Endothelial cell of umbilical vein (primary cell): ENCODE data around the gene TBC1D23. TPM values are rescaled to one million over a fixed set of nuclear protein-coding genes. Genes with fewer than 3 reads are reported as not detected.

Experiments used
- BruUV-seq: library from RNA; stranded (reverse); fragments of 400-500 nt; replicated peaks from 2 replicates; lab custom pipeline; 2021; lab: Mats Ljungman, UMichigan
- CTCF ChIA-PET: fragments of 300-600, 350-600 bp; sonication (Branson Sonifier 250); formaldehyde crosslinking; loops from one replicate; lab custom pipeline; 2021; ENCODE audit warnings: antibody characterized with exemption, inconsistent platforms; lab: Charles Lee
- POLR2A ChIA-PET: fragments of 300-600, 350-600 bp; sonication (Branson Sonifier 250); formaldehyde crosslinking; loops from one replicate; lab custom pipeline; 2021; ENCODE audit warnings: antibody characterized with exemption, inconsistent platforms; lab: Charles Lee
- DNase-seq: peaks from one replicate; pipeline ENCODE4 v3.0.0-alpha.2; 2011; ENCODE audit warnings: low read depth, low spot score
- FAIRE-seq: peaks from 2 replicates; lab custom pipeline; 2011; peaks lifted over from hg19 to GRCh38; lab: Jason Lieb, UNC
- H2AFZ ChIP-seq: 2 replicates; pipeline ENCODE4 v1.6.0; 2012; ENCODE audit warnings: low read depth, low read length, control low read depth, inconsistent platforms
- H3K27ac ChIP-seq: 2 replicates; pipeline ENCODE4 v1.5.1; 2011; ENCODE audit warnings: low read depth, mild to moderate bottlenecking, control low read depth, low read length, moderate library complexity; ENCODE audit not compliant: insufficient read depth
- H3K27me3 ChIP-seq, 2 experiments: 2 replicates each; pipeline versions ENCODE4 v1.6.0 to v1.6.1; 2011; ENCODE audit warnings: low read length in 2 of 2, mixed read lengths in 1 of 2; ENCODE audit not compliant: control insufficient read depth in 2 of 2, insufficient read depth in 2 of 2
- H3K36me3 ChIP-seq, 2 experiments: 2 replicates in 1 of 2; 3 replicates in 1 of 2; pipeline ENCODE4 v1.5.1; 2011; ENCODE audit warnings: low read length in 2 of 2, mild to moderate bottlenecking in 1 of 2, moderate library complexity in 1 of 2; ENCODE audit not compliant: control insufficient read depth in 2 of 2, insufficient read depth in 2 of 2; ENCODE audit errors: extremely low read depth in 1 of 2
- H3K4me1 ChIP-seq: 3 replicates; pipeline ENCODE4 v1.5.1; 2011; ENCODE audit warnings: mild to moderate bottlenecking, low read length; ENCODE audit not compliant: control insufficient read depth, insufficient read depth; ENCODE audit errors: extremely low read depth
- H3K4me2 ChIP-seq: 2 replicates; pipeline ENCODE4 v1.6.1; 2011; ENCODE audit warnings: low read length, control low read depth, mixed read lengths; ENCODE audit not compliant: insufficient read depth
- H3K4me3 ChIP-seq, 3 experiments: fragments of 200-600 bp in 1 of 3; sonication (generic), shearing (Covaris generic) in 1 of 3; replicated peaks in 1 of 3; 2 replicates each; pipeline ENCODE4 v1.5.1; 2011 to 2016; ENCODE audit warnings: control low read depth in 3 of 3, low read length in 3 of 3, mild to moderate bottlenecking in 2 of 3, inconsistent platforms in 1 of 3, low read depth in 1 of 3, moderate library complexity in 1 of 3; ENCODE audit not compliant: insufficient read depth in 1 of 3
- H3K79me2 ChIP-seq: 2 replicates; pipeline ENCODE4 v1.6.0; 2012; ENCODE audit warnings: low read length, inconsistent platforms; ENCODE audit not compliant: control insufficient read depth, insufficient read depth
- H3K9ac ChIP-seq: replicated peaks from 2 replicates; pipeline ENCODE3; 2011; ENCODE audit warnings: low read length, control low read depth; ENCODE audit not compliant: insufficient read depth; ENCODE audit errors: extremely low read depth
- H3K9me1 ChIP-seq: replicated peaks from 3 replicates; pipeline ENCODE4 v1.6.0; 2011; ENCODE audit warnings: mild to moderate bottlenecking, low read length; ENCODE audit not compliant: control insufficient read depth, insufficient read depth; ENCODE audit errors: extremely low read depth
- H3K9me3 ChIP-seq: replicated peaks from 2 replicates; pipeline ENCODE4 v1.5.1; 2012; ENCODE audit warnings: low read length, inconsistent platforms; ENCODE audit not compliant: control insufficient read depth, insufficient read depth
- H4K20me1 ChIP-seq: replicated peaks from 2 replicates; pipeline ENCODE3; 2011; ENCODE audit warnings: mild to moderate bottlenecking, low read length; ENCODE audit not compliant: control insufficient read depth, insufficient read depth; ENCODE audit errors: extremely low read depth
- CTCF ChIP-seq, 2 donors: IDR thresholded peaks; 1 replicate in 1 of 2; 2 replicates in 1 of 2; pipeline ENCODE4 v1.5.1; 2011; ENCODE audit warnings: low read length in 2 of 2, mild to moderate bottlenecking in 2 of 2, moderate library complexity in 2 of 2, control low read depth in 1 of 2, inconsistent platforms in 1 of 2, low read depth in 1 of 2; ENCODE audit not compliant: insufficient read depth in 1 of 2; ENCODE audit errors: extremely low read depth in 1 of 2
- EZH2 ChIP-seq: IDR thresholded peaks from 2 replicates; pipeline ENCODE4 v1.6.1; 2012; ENCODE audit warnings: borderline replicate concordance, low read depth, mild to moderate bottlenecking, moderate library complexity, low read length, inconsistent platforms; ENCODE audit not compliant: severe bottlenecking
- FOS ChIP-seq: IDR thresholded peaks from 2 replicates; pipeline ENCODE4 v1.6.1; 2011; ENCODE audit warnings: mild to moderate bottlenecking, low read length, moderate library complexity, borderline replicate concordance; ENCODE audit not compliant: insufficient read depth
- GATA2 ChIP-seq: IDR thresholded peaks from 2 replicates; pipeline ENCODE4 v1.7.0; 2011; ENCODE audit warnings: low read depth, mild to moderate bottlenecking, moderate library complexity, mixed read lengths, low read length; ENCODE audit not compliant: insufficient read length, insufficient read depth
- JUN ChIP-seq: IDR thresholded peaks from 2 replicates; pipeline ENCODE4 v1.6.1; 2011; ENCODE audit warnings: borderline replicate concordance, low read depth; ENCODE audit not compliant: insufficient read length, insufficient read depth
- MYC ChIP-seq: IDR thresholded peaks from one replicate; pipeline ENCODE4 v1.6.1; 2011; ENCODE audit warnings: mild to moderate bottlenecking, low read depth, low read length
- POLR2A ChIP-seq: IDR thresholded peaks from 2 replicates; pipeline ENCODE4 v1.6.1; 2012; ENCODE audit warnings: low read depth, mild to moderate bottlenecking, control low read depth, low read length
- POLR2AphosphoS5 ChIP-seq: IDR thresholded peaks from 2 replicates; pipeline ENCODE4 v1.6.1; 2012; ENCODE audit warnings: low read depth, mild to moderate bottlenecking, control low read depth, low read length, moderate library complexity; ENCODE audit not compliant: insufficient read depth
- dilution Hi-C: fragments of 300-500 bp; cut with MboI; formaldehyde crosslinking; loops from one replicate; pipeline ENCODE4 v1.15.0; 2019; ENCODE audit warnings: low sequenced_read_pairs; ENCODE audit not compliant: extremely low pct_ligation_motif_present
- intact Hi-C: fragments of 100-400 bp; cut with micrococcal nuclease; formaldehyde crosslinking; loops from one replicate; pipeline ENCODE4 v1.10.0; 2022
- polyA plus RNA-seq, 4 experiments: library from polyadenylated mRNA; depleted of rRNA in 3 of 4; stranded (reverse) in 3 of 4; unstranded in 1 of 4; fragments of >200 nt; gene quantifications; 2 replicates each; pipeline versions ENCODE4 v1.2.1 to v1.2.3, GENCODE V29; 2011 to 2012; ENCODE audit warnings: missing spikeins in 1 of 4
- total RNA-seq: library from RNA; stranded (reverse); gene quantifications from 2 replicates; pipeline ENCODE4 v1.2.3, GENCODE V29; 2021
- TF ChIP-seq, protein P1 (sequence below): IDR thresholded peaks from 2 replicates; pipeline ENCODE4 v1.6.1; 2011; ENCODE audit not compliant: insufficient read depth, insufficient read length

The TBC1D23 gene
- total and polyA plus RNA-seq, 2 donors (not counting 3 experiments of a cell fraction or from before 2014, with no cell fraction given) = 10.3 to 34.8 TPM

GRCh38 chr3:100354850-100355249 lies 94.1 kb downstream of the TBC1D23 start:
- DNase-seq = peak; percentile 58
- no peak for FAIRE-seq
- Histone ChIP-seq H2AFZ (no peak overlapping the region), H3K4me3 (no peak overlapping the region), H3K4me2 (no peak overlapping the region), H3K9me1 (no peaks in the 10 kb centered on the region), H3K4me1 (no peaks in the 10 kb centered on the region), H3K27ac (no peak overlapping the region), H3K79me2 (no peaks in the 10 kb centered on the region), H3K9me3 (no peaks in the 10 kb centered on the region), H4K20me1 (no peaks in the 10 kb centered on the region), H3K36me3 (no peaks in the 10 kb centered on the region), H3K9ac (no peak overlapping the region), H3K27me3 (no peaks in the 10 kb centered on the region)
- ChIA-PET POLR2A (no interaction called here), CTCF (interaction anchor here (0.6 to 2.3 kb wide), 4 partner anchors 23 to 109 kb away, joined by 3 to 8 read pairs (median 4); no protein-coding TSS in a partner anchor)
- TF ChIP-seq MYC (no peak), EZH2 (no peak), JUN (no peak), GATA2 (no peak), FOS (no peak), POLR2AphosphoS5 (no peak), POLR2A (no peak), CTCF (IDR thresholded peaks at IDR 0.05; ENCODE audit: extremely low read depth in 1 of 2, insufficient read depth in 1 of 2, low read depth in 1 of 2, low read length in 2 of 2) (no peak)
- TF ChIP-seq, protein P1, sequence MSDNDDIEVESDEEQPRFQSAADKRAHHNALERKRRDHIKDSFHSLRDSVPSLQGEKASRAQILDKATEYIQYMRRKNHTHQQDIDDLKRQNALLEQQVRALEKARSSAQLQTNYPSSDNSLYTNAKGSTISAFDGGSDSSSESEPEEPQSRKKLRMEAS = no peak
- intact Hi-C loops = no loop called here
- BruUV-seq = no TSS peak
- dilution Hi-C loops = no loop called here
